Smooth muscle cell (in vitro differentiated cells): ENCODE results near the gene FCRLA. TPM values are rescaled to one million over a fixed set of nuclear protein-coding genes. Genes with fewer than 3 reads are reported as not detected.

Source experiments
- DNase-seq: peaks from one replicate; lab custom pipeline; 2025; ENCODE audit not compliant: unreplicated experiment; lab: John Stamatoyannopoulos, UW
- H2AFZ ChIP-seq: fragments of 200-600 bp; sonication (generic); 2 replicates; pipeline ENCODE4 v1.6.0; 2016; ENCODE audit warnings: antibody characterized with exemption, low read depth, mild to moderate bottlenecking
- H3F3A ChIP-seq: fragments of 200-600 bp; sonication (generic); 2 replicates; pipeline ENCODE4 v1.6.0; 2017; ENCODE audit warnings: antibody characterized with exemption, low read depth
- H3K27ac ChIP-seq: fragments of 200-600 bp; sonication (generic); 2 replicates; pipeline ENCODE4 v1.5.1; 2016; ENCODE audit warnings: low read depth, mild to moderate bottlenecking
- H3K27me3 ChIP-seq: fragments of 200-600 bp; sonication (generic); 2 replicates; pipeline ENCODE4 v1.6.1; 2016; ENCODE audit warnings: low read depth, mild to moderate bottlenecking
- H3K36me3 ChIP-seq: fragments of 200-600 bp; sonication (generic); 2 replicates; pipeline ENCODE4 v1.5.1; 2016; ENCODE audit warnings: low read depth
- H3K4me1 ChIP-seq: fragments of 200-600 bp; sonication (generic); 2 replicates; pipeline ENCODE4 v1.5.1; 2016; ENCODE audit warnings: low read depth
- H3K4me2 ChIP-seq: fragments of 200-600 bp; sonication (generic); 2 replicates; pipeline ENCODE4 v1.6.0; 2016; ENCODE audit warnings: mild to moderate bottlenecking
- H3K4me3 ChIP-seq: fragments of 200-600 bp; sonication (generic); 2 replicates; pipeline ENCODE4 v1.5.1; 2016; ENCODE audit warnings: mild to moderate bottlenecking
- H3K79me2 ChIP-seq: fragments of 200-600 bp; sonication (generic); 2 replicates; pipeline ENCODE4 v1.6.0; 2016; ENCODE audit warnings: low read depth, mild to moderate bottlenecking
- H3K9ac ChIP-seq: fragments of 200-600 bp; sonication (generic); 2 replicates; pipeline ENCODE4 v1.6.0; 2016; ENCODE audit warnings: low read depth
- H3K9me3 ChIP-seq: fragments of 200-600 bp; sonication (generic); replicated peaks from 2 replicates; pipeline ENCODE4 v1.5.1; 2016; ENCODE audit warnings: low read depth
- H4K20me1 ChIP-seq: fragments of 200-600 bp; sonication (generic); 2 replicates; pipeline ENCODE4 v1.6.0; 2016; ENCODE audit warnings: low read depth
- CTCF ChIP-seq: fragments of 200-600 bp; sonication (generic); IDR thresholded peaks from 2 replicates; pipeline ENCODE4 v1.5.1; 2017; ENCODE audit warnings: borderline replicate concordance, mild to moderate bottlenecking, antibody characterized with exemption; ENCODE audit not compliant: insufficient read depth, poor library complexity, severe bottlenecking
- WGBS: methylation state at CpG from one replicate; pipeline ENCODE4 v1.1.7; 2016; ENCODE audit warnings: low lambda C conversion rate; 5-methylcytosine and 5-hydroxymethylcytosine counted together
- polyA plus RNA-seq: library from polyadenylated mRNA; unstranded; fragments of >200 nt; fragmentation: Nextera tagmentation; extraction: Ambion mirVana; gene quantifications from 2 replicates; pipeline ENCODE4 v1.2.1, GENCODE V29; 2016
- total RNA-seq: library from RNA; depleted of rRNA; stranded (reverse); fragments of >200 nt; gene quantifications from 2 replicates; pipeline ENCODE4 v1.2.3, GENCODE V29; 2014

Gene FCRLA
- total and polyA plus RNA-seq, 2 experiments from 2014 or later, result not detected

GRCh38 chr1:161676958-161677689, 29.9 kb upstream of the FCRLA start:
- Histone ChIP-seq H3K4me3 (no peak overlapping the region), H3K36me3 (no peaks in the 10 kb centered on the region), H3F3A (no peaks in the 10 kb centered on the region), H3K9me3 (no peaks in the 10 kb centered on the region), H2AFZ (no peak overlapping the region), H3K4me1 (no peaks in the 10 kb centered on the region), H4K20me1 (no peaks in the 10 kb centered on the region), H3K79me2 (no peaks in the 10 kb centered on the region), H3K27me3 (peaks cover 17% of the 10 kb centered on the region), H3K4me2 (no peak overlapping the region), H3K27ac (no peak overlapping the region), H3K9ac (no peak overlapping the region)
- no peak for TF ChIP-seq CTCF
- 93% methylated on average over 5 of the region's 5 CpGs for WGBS
- no peak for DNase-seq

DNA sequence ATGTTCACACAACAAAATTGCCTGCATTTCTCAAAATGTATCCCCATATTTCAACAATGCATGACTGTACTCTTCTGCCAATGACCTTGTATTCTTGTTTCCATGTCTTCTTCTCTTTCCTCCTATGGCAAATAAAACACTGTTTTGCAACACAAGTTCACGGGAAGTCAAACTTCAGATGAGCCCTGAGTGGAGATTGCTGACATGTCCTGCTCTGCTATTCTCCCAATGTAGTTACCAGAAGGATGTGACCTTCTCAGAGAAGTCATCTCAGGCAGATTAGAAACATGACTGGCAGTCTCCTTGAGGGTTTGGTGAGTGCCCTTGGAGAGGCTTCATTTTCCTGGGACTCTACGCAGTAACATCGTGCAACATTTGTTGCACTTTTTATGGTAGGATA, 28.5 kb upstream of the FCRLA start:
- no peak for DNase-seq
- Histone ChIP-seq H3K9me3 (no peaks in the 10 kb centered on the region), H2AFZ (no peak overlapping the region), H3K4me1 (no peaks in the 10 kb centered on the region), H3K79me2 (no peaks in the 10 kb centered on the region), H3K27ac (no peak overlapping the region), H3K27me3 (peaks cover 31% of the 10 kb centered on the region), H3K36me3 (no peaks in the 10 kb centered on the region), H3K4me3 (no peak overlapping the region), H3K4me2 (no peak overlapping the region), H3K9ac (no peak overlapping the region), H4K20me1 (no peaks in the 10 kb centered on the region), H3F3A (no peaks in the 10 kb centered on the region)
- no peak for TF ChIP-seq CTCF
- WGBS, result 95% methylated on average over 3 of the region's 3 CpGs

DNA sequence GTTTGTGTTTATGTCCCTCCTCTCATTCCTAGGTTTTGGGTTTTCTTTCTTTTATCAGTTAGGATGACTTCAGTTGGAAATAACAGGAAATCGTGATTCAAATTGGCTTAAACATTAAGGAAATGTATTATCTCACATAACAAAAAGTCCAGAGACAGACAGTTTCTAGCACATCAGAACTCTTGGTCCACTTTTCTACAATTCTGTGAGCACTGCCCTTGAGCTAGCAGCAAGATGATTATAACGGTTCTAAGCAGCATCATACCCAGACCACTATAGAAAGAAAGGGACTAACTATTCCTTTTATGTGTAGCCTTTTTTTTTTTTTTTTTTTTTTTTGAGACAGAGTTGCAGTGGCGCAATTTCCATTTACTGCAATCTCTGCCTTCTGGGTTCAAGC, 25.1 kb upstream of the FCRLA start:
- no peak overlapping the region for H3K27ac ChIP-seq
- 88% methylated on average over 3 of the region's 3 CpGs for WGBS
- no peaks in the 10 kb centered on the region for H3K9me3 ChIP-seq
- H3K4me2 ChIP-seq, result no peak overlapping the region
- no peak overlapping the region for H3K9ac ChIP-seq
- TF ChIP-seq CTCF, result no peak
- H3K79me2 ChIP-seq, result no peaks in the 10 kb centered on the region
- DNase-seq, result no peak
- no peaks in the 10 kb centered on the region for H3K36me3 ChIP-seq
- H3K4me1 ChIP-seq, result no peaks in the 10 kb centered on the region
- no peak overlapping the region for H3K4me3 ChIP-seq
- no peak overlapping the region for H2AFZ ChIP-seq
- peaks cover 38% of the 10 kb centered on the region for H3K27me3 ChIP-seq
- H3F3A ChIP-seq, result no peaks in the 10 kb centered on the region
- no peaks in the 10 kb centered on the region for H4K20me1 ChIP-seq

- Histone ChIP-seq H3F3A (no peaks in the 10 kb centered on the region), H3K9me3 (no peaks in the 10 kb centered on the region), H3K4me3 (no peak overlapping the region), H3K4me1 (no peaks in the 10 kb centered on the region), H3K9ac (no peak overlapping the region), H3K36me3 (no peaks in the 10 kb centered on the region), H3K79me2 (no peaks in the 10 kb centered on the region), H3K27ac (no peak overlapping the region), H3K27me3 (peaks cover 17% of the 10 kb centered on the region), H3K4me2 (no peak overlapping the region), H4K20me1 (no peaks in the 10 kb centered on the region), H2AFZ (no peak overlapping the region)
- TF ChIP-seq CTCF, result no peak
- DNase-seq, result no peak
- WGBS, result 79% methylated on average over 3 of the region's 3 CpGs
Observed at GRCh38 chr1:161688946-161689345, 18.1 kb upstream of the FCRLA start.
